Activated T-cell treated with anti-CD3 and anti-CD28 coated beads for 4 hours (primary cell): Measurements from ENCODE around the gene R3HCC1L.

ENCODE experiments used
- DNase-seq: peaks from one replicate; pipeline ENCODE4 v3.0.0-alpha.2; 2020

R3HCC1L gene

GRCh38 chr10:98262571-98262970 lies 128.1 kb downstream of the R3HCC1L start:
- no peak for DNase-seq

GRCh38 chr10:98263088-98263487 lies 128.6 kb downstream of the R3HCC1L start:
- no peak for DNase-seq

- no peak for DNase-seq
Observed at GRCh38 chr10:98264378-98265065, 130.1 kb downstream of the R3HCC1L start.

GRCh38 chr10:98265403-98266378 lies 131.2 kb downstream of the R3HCC1L start:
- no peak for DNase-seq

- no peak for DNase-seq
Observed at GRCh38 chr10:98266647-98267046, 132.2 kb downstream of the R3HCC1L start.

GRCh38 chr10:98267069-98267893 lies 132.8 kb downstream of the R3HCC1L start:
- no peak for DNase-seq

GRCh38 chr10:98267894-98268693 lies 133.6 kb downstream of the R3HCC1L start, which contains the start of gene LOXL4:
Gene LOXL4 (minus strand): TSS chr10:98268194. CDS start chr10:98263019, 5,175 bp downstream.
- no peak for DNase-seq

GRCh38 chr10:98268694-98269431 lies 134.4 kb downstream of the R3HCC1L start:
- DNase-seq: no peak

GRCh38 chr10:98269435-98269912 lies 135.0 kb downstream of the R3HCC1L start:
- no peak for DNase-seq

- no peak for DNase-seq
Observed at GRCh38 chr10:98270073-98270740, 135.8 kb downstream of the R3HCC1L start.

- no peak for DNase-seq
Observed at GRCh38 chr10:98270786-98271185, 136.3 kb downstream of the R3HCC1L start.

GRCh38 chr10:98272245-98272644 lies 137.8 kb downstream of the R3HCC1L start:
- no peak for DNase-seq

- no peak for DNase-seq
Observed at GRCh38 chr10:98272656-98273055, 138.2 kb downstream of the R3HCC1L start.

- DNase-seq: no peak
Observed at GRCh38 chr10:98273057-98273850, 138.8 kb downstream of the R3HCC1L start.

GRCh38 chr10:98274562-98274961 lies 140.1 kb downstream of the R3HCC1L start:
- no peak for DNase-seq

- DNase-seq: no peak
Observed at GRCh38 chr10:98276311-98276710, 141.9 kb downstream of the R3HCC1L start.

- DNase-seq: no peak
Observed at GRCh38 chr10:98285416-98285815, 151.0 kb downstream of the R3HCC1L start.

- no peak for DNase-seq
Observed at GRCh38 chr10:98286419-98286818, 152.0 kb downstream of the R3HCC1L start.

- no peak for DNase-seq
Observed at GRCh38 chr10:98287321-98287720, 152.9 kb downstream of the R3HCC1L start.

- DNase-seq: no peak
Observed at GRCh38 chr10:98289802-98290209, 155.3 kb downstream of the R3HCC1L start.
